ENCODE measurements around the gene HOXC5. TPM values are rescaled to one million over a fixed set of nuclear protein-coding genes. Genes with fewer than 3 reads are reported as not detected.
"Not testable (repeated sequence)": the region's sequence is repeated elsewhere in the genome, so short reads cannot be mapped to it uniquely, and the experiment has no call there.

HOXC5 gene
- total RNA-seq, 1 donor from 2014 or later: not detected

DNA sequence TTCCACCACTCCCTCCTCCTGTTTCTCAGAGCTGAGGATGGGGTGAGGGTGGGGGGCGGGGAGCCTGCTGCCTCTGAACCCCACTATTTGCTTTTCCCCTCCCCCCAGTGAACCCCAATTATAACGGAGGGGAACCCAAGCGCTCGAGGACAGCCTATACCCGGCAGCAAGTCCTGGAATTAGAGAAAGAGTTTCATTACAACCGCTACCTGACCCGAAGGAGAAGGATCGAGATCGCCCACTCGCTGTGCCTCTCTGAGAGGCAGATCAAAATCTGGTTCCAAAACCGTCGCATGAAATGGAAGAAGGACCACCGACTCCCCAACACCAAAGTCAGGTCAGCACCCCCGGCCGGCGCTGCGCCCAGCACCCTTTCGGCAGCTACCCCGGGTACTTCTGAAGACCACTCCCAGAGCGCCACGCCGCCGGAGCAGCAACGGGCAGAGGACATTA lies 21.9 kb downstream of the HOXC5 start:
- no peak for DNase-seq (ENCODE audit: low spot score)
- intact Hi-C loops (cut with DNase I): no loop called here

DNA sequence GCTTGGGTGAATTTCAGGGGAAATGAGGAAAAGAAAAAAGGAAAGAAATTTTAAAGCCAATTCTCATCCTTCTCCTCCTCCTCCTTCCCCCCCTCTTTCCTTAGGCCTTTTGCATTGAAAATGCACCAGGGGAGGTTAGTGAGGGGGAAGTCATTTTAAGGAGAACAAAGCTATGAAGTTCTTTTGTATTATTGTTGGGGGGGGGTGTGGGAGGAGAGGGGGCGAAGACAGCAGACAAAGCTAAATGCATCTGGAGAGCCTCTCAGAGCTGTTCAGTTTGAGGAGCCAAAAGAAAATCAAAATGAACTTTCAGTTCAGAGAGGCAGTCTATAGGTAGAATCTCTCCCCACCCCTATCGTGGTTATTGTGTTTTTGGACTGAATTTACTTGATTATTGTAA lies 22.7 kb downstream of the HOXC5 start:
- intact Hi-C loops (cut with DNase I): no loop called here
- no peak for DNase-seq (ENCODE audit: low spot score)

DNA sequence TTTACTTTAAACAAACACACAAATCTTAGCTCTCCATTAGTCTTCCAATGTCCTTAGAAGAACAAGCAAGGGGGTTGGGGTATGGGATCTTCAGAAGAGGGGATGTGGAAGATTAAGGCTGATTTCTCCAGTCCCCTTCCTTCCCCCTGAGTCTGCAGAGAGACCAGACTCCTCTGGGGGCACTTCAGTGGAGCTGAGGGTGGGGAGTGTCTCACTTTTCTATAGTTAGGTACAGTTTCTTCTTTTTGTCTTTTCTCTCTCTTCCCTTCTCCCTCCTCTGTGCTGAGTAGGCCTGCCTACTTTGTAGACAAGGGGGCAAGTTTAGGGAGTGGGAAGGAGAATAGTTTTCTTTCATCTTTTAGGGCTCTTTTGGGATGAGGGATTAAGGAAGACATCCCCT lies 23.3 kb downstream of the HOXC5 start:
- no peak for DNase-seq (ENCODE audit: low spot score)
- intact Hi-C loops (cut with DNase I): no loop called here

DNA sequence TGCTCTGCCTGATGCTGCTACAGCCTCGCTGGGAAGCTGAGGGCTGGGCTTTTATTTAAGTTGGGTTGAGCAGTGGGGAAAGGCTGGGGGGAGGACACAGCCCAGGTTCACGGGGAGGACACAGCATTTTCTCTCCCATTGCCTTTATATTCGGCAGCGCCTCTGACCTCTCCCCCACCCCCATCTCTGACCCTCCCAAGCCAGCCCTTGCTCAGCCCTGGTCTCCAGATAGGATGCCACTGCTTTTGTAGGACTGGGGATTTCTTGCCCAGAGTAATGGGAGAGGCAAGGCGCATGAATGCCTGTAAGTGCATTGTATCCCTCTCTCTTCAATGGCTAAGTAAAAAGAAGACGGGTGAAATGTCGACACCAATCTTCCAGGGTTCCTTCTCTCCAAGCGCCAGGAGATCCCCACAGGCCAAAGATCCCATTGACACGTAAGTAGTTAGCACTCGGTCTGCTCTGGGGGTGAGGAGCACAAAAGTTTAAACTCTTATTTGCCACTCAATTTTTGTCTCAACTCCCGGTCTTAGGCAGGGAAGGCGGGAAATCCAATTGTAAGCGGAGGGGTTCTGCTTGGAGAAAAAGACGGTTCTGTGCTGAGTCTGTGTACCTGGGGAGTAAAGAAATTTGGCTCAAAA lies 25.4 kb downstream of the HOXC5 start:
- intact Hi-C loops (cut with DNase I): no loop called here

DNA sequence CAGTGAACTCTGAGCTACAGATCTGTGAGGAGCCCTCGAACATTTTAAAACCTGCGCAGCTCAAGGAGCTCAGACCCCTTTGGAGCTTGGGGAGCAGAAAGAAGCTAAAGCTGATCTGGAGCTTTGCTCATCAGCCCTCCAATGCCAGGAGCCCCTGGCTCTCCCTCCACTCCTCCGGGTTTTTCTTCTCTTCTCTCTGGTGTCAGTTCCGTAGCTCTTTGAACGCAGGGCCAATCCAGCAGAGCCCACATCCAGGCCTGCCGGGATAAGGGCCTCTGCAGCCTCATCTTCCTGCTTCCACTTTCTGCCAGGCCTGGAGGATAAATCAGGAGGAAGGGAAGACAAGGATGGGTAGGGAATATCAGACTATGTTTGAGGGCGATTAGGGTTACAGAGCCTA lies 26.8 kb downstream of the HOXC5 start:
- DNase-seq (ENCODE audit: low spot score): no peak

More for the DNA sequence above, 25.4 kb downstream of the HOXC5 start:
- DNase-seq (ENCODE audit: low spot score): no peak

DNA sequence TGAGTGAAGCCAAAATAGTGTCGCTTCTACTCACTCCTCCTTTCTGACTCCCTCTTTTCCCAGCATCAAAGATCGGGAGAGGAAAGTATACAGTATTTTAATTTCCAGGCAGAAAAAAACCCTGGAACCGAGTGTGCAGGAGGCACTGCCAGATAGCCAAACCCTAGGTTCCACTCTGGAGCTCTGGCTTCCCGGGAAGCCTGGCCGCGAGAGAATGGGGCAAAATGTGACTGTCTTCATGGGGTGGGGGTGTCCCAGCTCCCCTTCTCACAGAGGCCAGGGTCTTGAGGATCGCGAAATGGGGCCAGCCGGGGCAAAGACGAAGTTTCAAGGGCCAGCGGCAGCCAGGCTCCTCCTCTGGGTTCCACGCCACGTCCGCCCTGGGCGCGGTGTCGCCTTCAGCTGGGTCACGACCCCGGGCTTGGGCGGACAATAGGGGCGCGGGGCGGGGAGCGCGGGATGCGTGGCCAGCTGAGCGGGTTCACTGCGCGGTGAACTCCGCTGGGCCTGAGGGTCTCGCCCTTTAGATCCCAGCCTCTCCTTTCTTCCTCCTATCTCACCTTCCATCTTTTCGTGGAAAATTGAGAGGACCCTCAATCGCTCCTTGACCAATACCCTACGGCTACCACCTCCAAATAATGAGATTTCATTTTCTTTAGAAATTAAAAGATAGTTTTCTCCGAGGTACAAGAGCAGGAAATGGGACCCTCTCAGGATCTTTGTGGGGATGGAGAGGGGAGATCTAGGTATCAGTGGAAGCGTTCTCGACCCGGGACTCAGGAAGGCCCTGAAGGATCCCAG lies 27.5 kb downstream of the HOXC5 start:
- DNase-seq (ENCODE audit: low spot score): no peak
- intact Hi-C loops (cut with DNase I): no loop called here

More for the DNA sequence above, 26.8 kb downstream of the HOXC5 start:
- intact Hi-C loops (cut with DNase I): no loop called here

DNA sequence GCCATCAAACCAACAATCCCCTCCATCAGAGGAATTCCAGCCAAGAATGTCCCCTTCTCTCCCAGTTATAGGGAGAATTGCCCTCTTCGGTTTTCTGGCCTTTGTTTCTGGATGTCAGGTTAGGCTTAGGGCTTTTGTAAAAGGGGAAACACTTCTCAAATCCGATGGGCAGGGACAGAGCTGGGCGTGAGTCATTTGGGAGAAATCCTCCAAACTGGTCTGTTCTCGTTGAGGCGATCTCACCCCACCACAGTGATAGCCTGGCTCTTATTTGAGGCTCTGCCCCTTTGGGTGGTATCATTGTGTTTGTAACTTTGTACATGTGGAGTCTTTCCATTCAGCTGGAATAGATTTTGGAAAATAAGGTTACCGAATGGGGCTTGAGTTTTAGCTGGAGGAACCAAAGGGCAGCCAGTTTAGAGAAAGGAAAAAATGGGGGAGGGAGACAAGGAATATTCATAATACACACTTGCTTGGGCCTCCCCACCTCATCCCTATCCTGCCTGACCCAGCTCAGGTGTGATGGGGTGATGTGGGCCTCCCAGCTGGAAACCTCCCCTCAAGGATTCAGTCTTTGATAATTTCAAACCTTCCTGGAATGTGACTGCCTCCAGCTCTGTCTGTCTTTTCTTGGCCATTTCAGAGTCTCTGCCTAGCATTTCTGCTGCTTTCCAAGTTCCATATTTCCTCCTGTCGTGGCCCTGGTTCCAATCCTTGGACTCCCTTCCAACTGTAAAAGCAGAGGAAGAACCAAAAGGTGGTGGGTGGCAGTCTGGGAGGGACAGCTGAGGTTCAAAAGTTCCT lies 28.3 kb downstream of the HOXC5 start:
- intact Hi-C loops (cut with DNase I): no loop called here
- DNase-seq (ENCODE audit: low spot score): no peak

DNA sequence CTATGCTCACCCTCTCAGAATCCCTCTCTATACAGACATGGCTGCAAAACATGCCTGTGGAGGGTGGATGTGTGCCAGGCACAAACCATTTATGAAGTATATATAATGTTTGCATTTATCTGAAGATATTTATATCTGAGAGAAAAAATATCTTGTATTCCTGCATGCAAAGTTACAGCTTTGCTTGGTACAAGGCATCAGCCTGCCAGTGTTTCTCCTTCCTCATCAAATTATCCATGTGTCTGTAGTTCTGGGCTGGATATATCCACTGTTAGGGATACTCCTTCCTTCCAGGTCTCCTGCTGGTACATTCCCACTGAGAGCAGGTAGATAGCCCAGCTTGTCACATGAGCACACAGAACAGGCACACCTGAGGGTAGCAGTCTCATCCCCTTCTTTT lies 32.8 kb downstream of the HOXC5 start:
- no peak for DNase-seq (ENCODE audit: low spot score)
- intact Hi-C loops (cut with DNase I): no loop called here

DNA sequence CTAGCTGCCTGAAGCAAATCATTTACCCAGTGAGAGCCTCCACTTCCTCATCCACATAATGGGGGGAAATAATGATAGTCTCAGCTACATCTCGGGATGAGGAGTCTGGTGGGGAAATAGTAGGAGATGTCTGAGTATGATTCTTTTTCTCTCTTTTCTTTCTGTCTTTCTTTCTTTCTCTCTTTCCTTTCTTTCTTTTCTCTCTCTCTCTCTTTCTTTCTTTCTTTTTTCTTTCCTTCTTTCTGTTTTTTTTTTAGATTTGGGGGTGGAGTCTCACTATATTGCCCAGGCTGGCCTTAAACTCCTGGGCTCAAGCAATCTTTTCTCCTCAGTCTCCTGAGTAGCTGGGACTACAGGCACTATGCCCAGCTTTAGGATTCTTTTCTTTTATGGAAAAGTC lies 33.6 kb downstream of the HOXC5 start:
- intact Hi-C loops (cut with DNase I): no loop called here
- no peak for DNase-seq (ENCODE audit: low spot score)

DNA sequence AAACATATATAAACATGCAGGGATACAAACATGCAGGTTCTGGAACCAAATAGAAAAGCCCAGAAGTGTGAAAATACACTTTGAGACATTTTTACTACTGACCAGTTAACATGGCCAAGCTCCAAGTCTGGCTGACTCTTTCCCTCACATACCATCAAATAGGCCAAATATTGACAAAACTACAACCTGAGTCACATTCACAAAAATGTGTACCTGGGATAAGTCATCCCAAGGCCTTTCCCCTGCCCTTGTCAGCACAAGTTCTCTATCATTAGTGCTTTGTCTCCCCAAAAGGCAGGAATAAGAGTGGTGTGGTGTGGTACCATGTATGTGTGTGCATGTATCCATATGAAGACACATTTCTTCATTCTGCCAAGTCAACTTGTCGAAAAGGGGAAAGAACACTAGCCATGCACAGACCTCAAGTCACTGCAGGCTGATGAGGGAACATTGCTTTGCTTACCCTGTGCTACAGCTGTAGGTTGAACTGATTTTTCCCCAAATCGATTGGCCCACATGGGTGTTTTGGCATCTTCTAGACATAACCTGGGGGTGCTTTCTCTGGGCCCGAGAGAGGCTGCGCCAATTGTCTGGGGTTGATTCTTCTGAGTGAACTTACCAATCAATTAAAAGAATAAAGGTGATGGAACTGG lies 35.7 kb downstream of the HOXC5 start:
- DNase-seq (ENCODE audit: low spot score): no peak
- intact Hi-C loops (cut with DNase I): no loop called here

DNA sequence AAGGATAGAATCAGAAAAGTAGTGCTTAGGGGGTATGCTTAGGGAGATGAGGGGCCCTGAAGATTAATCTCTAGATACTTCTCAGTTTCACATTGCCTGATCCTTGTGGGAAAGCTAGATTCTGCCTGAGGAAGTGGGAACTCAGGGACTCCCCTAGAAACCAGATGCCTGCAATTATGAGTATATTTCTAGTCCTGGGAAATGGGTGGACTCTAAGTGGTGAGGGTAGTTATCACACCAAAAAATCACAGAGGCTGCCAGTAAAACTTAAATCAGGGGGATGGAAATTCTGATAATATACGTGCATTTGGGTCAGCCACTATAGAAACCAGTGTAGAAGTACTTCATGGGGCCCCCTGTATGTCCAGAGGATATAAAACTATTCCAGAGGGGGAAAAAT lies 39.1 kb downstream of the HOXC5 start:
- intact Hi-C loops (cut with DNase I): no loop called here
- no peak for DNase-seq (ENCODE audit: low spot score)

DNA sequence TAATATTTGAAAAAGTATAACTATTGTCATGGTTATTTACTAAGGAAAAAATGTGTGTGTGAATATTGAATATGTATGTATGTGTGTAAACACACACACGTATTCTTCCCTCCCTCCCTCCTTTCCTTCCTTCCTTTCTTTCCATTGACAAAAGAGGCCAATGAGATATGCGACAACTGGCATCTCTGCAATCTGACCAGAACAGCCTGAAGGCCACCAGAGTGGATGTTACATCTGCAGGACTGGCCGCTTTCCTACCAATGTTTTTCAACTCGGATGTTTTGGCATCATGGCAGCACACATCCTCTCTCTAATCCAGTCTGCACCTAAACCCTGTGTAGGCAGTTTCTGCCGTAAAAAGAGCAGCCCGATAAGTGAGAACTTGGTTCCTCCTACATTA lies 41.5 kb downstream of the HOXC5 start:
- intact Hi-C loops (cut with DNase I): no loop called here
- DNase-seq (ENCODE audit: low spot score): no peak

DNA sequence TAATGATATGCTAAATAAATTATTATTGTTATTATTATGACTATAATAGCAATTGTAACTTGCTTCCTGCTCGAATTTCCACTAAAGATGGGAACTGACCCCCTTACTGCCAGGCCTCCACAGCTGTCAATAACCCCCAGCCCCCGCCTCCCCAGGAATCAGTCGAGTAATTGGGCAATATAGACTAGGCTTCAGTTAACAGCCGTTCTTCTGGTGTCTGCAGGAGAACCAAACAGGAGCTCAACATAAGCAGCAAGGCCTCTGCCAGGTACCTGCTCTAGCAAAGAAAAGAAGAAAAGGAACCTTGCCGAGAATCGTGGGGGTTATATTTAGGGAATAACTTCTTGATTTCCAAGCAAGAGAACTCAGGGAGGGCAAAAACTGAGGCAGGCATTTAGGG lies 42.6 kb downstream of the HOXC5 start:
- intact Hi-C loops (cut with DNase I): no loop called here
- no peak for DNase-seq (ENCODE audit: low spot score)

DNA sequence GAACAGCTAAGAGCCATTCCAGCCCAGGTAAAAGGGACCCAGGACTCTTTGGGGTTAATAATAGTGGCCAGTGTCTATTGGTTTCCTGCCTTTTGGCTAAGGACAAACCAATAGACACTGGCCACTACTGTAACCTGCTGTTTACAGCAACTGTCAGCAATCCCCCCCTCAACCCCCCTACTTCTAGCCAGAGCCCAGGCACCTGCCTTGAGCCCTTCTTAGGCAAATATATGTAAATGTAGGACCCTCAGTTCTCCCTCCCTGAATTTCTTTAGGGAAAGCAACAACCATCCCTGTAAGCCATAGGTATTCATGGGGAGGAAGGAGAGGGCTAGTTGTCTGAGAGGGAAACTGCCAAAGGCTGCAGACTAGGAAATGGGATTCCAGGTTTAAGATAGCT lies 43.1 kb downstream of the HOXC5 start:
- intact Hi-C loops (cut with DNase I): no loop called here
- DNase-seq (ENCODE audit: low spot score): no peak

DNA sequence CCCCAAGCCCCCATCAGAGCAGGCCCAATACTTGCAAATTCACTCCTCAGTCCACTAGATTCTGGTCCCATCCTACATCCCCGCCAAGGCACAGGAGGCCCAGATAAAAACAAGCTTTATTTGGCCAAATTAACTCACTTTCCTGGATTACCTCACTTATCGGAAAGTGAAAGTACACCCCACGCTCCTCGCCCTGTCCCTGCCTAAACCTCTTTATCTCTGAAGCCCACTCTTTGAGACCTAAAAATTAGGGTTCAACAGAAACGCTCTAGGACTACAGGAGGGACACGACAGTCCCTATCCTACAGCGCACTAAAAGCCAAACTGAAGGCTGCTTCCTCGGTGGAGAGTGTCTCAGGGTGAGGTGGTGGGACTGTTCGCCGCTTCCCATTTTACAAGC lies 45.0 kb downstream of the HOXC5 start:
- DNase-seq (ENCODE audit: low spot score); intact Hi-C loops (cut with DNase I): not testable (repeated sequence)

DNA sequence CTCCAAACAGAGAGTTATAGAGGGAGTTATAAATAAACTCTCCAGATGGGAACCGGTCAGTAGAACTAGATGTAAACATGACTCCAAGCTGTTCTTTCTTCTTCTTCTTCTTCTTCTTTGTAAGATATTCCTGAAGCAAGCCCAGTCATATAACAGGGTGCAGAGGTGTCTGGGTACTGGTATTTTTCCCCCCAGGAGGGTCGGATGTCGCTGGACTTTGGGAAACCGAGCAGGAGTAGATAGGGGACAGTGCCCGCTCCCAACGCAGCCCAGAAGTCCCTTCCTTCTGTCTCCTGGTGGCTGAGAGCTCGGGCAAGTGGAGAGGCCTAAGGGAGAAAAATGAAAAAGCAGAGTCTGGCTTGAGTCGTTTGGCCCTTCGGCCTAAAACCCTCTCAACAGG lies 46.3 kb downstream of the HOXC5 start:
- DNase-seq (ENCODE audit: low spot score); intact Hi-C loops (cut with DNase I): not testable (repeated sequence)

DNA sequence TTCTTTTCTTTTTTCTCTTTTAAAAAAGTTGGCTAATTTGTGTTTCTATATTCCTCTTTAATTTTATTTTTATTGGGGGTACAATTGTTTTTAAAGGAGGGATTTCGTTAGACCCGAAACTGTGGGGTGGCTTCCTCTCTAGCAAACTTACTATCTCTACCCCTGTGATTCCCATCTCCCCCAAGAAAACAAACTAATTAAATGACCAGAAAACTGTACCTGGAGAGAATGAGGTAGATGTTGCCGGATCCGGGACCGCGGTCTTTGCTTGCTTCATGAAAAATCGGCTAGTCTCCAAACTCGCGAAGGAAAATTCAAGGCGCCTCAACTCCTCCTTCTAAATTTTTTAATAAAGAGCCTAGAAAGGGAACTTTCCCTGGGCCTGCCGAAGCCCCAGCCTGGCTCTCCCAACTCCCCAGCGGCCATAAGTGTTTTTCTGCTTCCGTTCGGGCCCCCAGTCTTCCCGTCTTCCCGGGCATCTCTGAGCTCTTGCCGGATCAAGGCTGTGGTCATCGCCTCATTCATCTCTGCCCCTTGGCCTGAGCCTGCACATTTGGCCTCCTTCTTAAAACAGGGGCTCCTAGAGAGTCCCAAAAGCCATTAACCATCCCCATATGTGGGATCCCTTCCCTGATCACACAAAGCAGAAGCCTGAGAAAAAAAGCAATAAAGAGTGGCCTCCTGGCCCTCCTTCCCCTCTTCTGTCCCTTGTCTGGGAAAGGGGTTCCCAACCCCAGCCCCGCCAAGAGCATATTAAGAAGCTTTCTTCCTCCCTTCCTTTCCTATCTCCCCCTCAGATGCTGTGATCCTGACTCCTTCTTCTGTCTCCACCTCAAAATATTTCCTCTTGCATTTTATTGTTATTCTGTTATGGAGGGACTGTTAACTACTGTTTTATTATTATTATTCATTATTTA lies 47.4 kb downstream of the HOXC5 start:
- DNase-seq (ENCODE audit: low spot score); intact Hi-C loops (cut with DNase I): not testable (repeated sequence)

DNA sequence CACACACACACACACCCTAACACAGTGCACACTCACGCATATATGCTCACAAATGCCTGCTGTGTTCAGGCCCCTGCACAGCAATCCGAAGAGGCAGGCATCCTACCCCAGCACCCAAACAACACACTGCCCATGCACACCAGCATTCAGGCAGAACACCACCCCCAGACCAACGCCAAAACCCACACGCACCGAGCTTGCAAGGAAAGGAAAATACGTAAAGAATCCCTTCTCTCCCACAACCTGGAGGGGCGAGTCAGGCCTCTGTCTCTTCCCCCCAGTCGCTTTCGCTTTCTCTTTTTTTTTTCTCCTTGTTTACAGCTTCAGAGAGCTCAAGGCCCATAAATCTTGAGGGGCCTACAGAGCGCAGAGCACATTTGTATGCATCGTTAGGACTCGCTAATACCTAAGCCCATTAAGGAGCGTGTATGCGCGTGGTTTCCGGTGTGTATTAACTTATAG lies 48.2 kb downstream of the HOXC5 start:
- DNase-seq (ENCODE audit: low spot score): not testable (repeated sequence)

More for the DNA sequence above, 48.2 kb downstream of the HOXC5 start:
- intact Hi-C loops (cut with DNase I): not testable (repeated sequence)

All from cardiac septum (tissue), 1 donor.